ENCODE data around the gene TEKT5. TPM values are rescaled to one million over a fixed set of nuclear protein-coding genes. Genes with fewer than 3 reads are reported as not detected.

The TEKT5 gene
- total RNA-seq, 4 donors from 2014 or later, result not detected

GRCh38 chr16:10699756-10700155 lies 5.0 kb upstream of the TEKT5 start:
- TF ChIP-seq POLR2AphosphoS5 (IDR thresholded peaks at IDR 0.05) (no peak), EP300 (IDR thresholded peaks at IDR 0.05) (no peak), POLR2A (IDR thresholded peaks at IDR 0.05; ENCODE audit: low read depth) (no peak), CTCF (IDR thresholded peaks at IDR 0.05) (no peak)
- intact Hi-C loops (cut with DNase I), result no loop called here
- 50% methylated on average over 1 of the region's 1 CpG for WGBS

GRCh38 chr16:10694306-10694705 lies 424 bp downstream of the TEKT5 start:
- Histone ChIP-seq H3K4me3 (no peak overlapping the region), H3K36me3 (no peaks in the 10 kb centered on the region), H3K27ac (replicated peaks in 1 of 4) (no peak overlapping the region), H3K27me3 (peaks cover 0 to 17% (median 0%) of the 10 kb centered on the region in 4 donors), H3K4me1 (no peaks in the 10 kb centered on the region), H3K9me3 (no peaks in the 10 kb centered on the region)
- TF ChIP-seq POLR2AphosphoS5 (IDR thresholded peaks at IDR 0.05) (no peak), EP300 (IDR thresholded peaks at IDR 0.05) (no peak), CTCF (IDR thresholded peaks at IDR 0.05) (no peak), POLR2A (IDR thresholded peaks at IDR 0.05; ENCODE audit: low read depth) (no peak)
- 93% methylated on average over 17 of the region's 21 CpGs for WGBS
- intact Hi-C loops (cut with DNase I), result no loop called here
- DNase-seq (ENCODE audit: extremely low spot score), result peak; percentile 89

More at GRCh38 chr16:10699756-10700155, 5.0 kb upstream of the TEKT5 start:
- H3K27me3 ChIP-seq, result no peaks in the 10 kb centered on the region
- H3K9me3 ChIP-seq, result no peaks in the 10 kb centered on the region
- H3K4me3 ChIP-seq, result no peak overlapping the region
- no peaks in the 10 kb centered on the region for H3K4me1 ChIP-seq
- no peak overlapping the region for H3K27ac ChIP-seq (replicated peaks in 1 of 4)
- DNase-seq (ENCODE audit: extremely low spot score), result no peak
- no peaks in the 10 kb centered on the region for H3K36me3 ChIP-seq

GRCh38 chr16:10693889-10694288 lies 841 bp downstream of the TEKT5 start:
- intact Hi-C loops (cut with DNase I), result no loop called here
- Histone ChIP-seq H3K27me3 (peaks cover 0 to 17% (median 0%) of the 10 kb centered on the region in 4 donors), H3K27ac (replicated peaks in 1 of 4) (no peak overlapping the region), H3K9me3 (no peaks in the 10 kb centered on the region), H3K4me1 (no peaks in the 10 kb centered on the region), H3K4me3 (no peak overlapping the region), H3K36me3 (no peaks in the 10 kb centered on the region)
- TF ChIP-seq POLR2A (IDR thresholded peaks at IDR 0.05; ENCODE audit: low read depth), result no peak
- no peak for TF ChIP-seq EP300 (IDR thresholded peaks at IDR 0.05)
- no peak for TF ChIP-seq CTCF (IDR thresholded peaks at IDR 0.05)
- TF ChIP-seq POLR2AphosphoS5 (IDR thresholded peaks at IDR 0.05), result no peak
- DNase-seq (ENCODE audit: extremely low spot score), result peak; percentile 66
- WGBS, result 93% methylated on average over 8 of the region's 8 CpGs

- Histone ChIP-seq H3K27ac (replicated peaks in 1 of 4) (no peak overlapping the region), H3K4me1 (no peaks in the 10 kb centered on the region), H3K27me3 (peaks cover 0 to 17% (median 0%) of the 10 kb centered on the region in 4 donors), H3K9me3 (no peaks in the 10 kb centered on the region), H3K4me3 (no peak overlapping the region), H3K36me3 (no peaks in the 10 kb centered on the region)
- 81% methylated on average over 4 of the region's 5 CpGs for WGBS
- TF ChIP-seq CTCF (IDR thresholded peaks at IDR 0.05) (no peak), EP300 (IDR thresholded peaks at IDR 0.05) (no peak), POLR2AphosphoS5 (IDR thresholded peaks at IDR 0.05) (no peak), POLR2A (IDR thresholded peaks at IDR 0.05; ENCODE audit: low read depth) (no peak)
- intact Hi-C loops (cut with DNase I), result no loop called here
- no peak for DNase-seq (ENCODE audit: extremely low spot score)
Observed at GRCh38 chr16:10692470-10692869, 2.3 kb downstream of the TEKT5 start.

GRCh38 chr16:10688726-10689125 lies 6.0 kb downstream of the TEKT5 start:
- WGBS, result 88% methylated on average over 4 of the region's 5 CpGs
- intact Hi-C loops (cut with DNase I), result no loop called here
- no peaks in the 10 kb centered on the region for H3K36me3 ChIP-seq
- no peak overlapping the region for H3K4me3 ChIP-seq
- peak; percentile 83 for DNase-seq (ENCODE audit: extremely low spot score)
- no peak overlapping the region for H3K27ac ChIP-seq (replicated peaks in 1 of 4)
- H3K27me3 ChIP-seq, result peaks cover 0 to 13% (median 0%) of the 10 kb centered on the region in 4 donors
- no peaks in the 10 kb centered on the region for H3K4me1 ChIP-seq
- H3K9me3 ChIP-seq, result no peaks in the 10 kb centered on the region
- TF ChIP-seq POLR2A (IDR thresholded peaks at IDR 0.05; ENCODE audit: low read depth) (no peak), POLR2AphosphoS5 (IDR thresholded peaks at IDR 0.05) (no peak), EP300 (IDR thresholded peaks at IDR 0.05) (no peak), CTCF (IDR thresholded peaks at IDR 0.05) (no peak)

Data from esophagus muscularis mucosa (tissue), 4 donors.